Measurements from ENCODE around the gene CELF3.

CELF3 gene

GRCh38 chr1:151720554-151720953, 4.0 kb upstream of the CELF3 start:
- DNase-seq = no peak

GRCh38 chr1:151720125-151720524, 3.5 kb upstream of the CELF3 start:
- no peak for DNase-seq

- no peak for DNase-seq
Observed at GRCh38 chr1:151718666-151719065, 2.1 kb upstream of the CELF3 start.

DNA sequence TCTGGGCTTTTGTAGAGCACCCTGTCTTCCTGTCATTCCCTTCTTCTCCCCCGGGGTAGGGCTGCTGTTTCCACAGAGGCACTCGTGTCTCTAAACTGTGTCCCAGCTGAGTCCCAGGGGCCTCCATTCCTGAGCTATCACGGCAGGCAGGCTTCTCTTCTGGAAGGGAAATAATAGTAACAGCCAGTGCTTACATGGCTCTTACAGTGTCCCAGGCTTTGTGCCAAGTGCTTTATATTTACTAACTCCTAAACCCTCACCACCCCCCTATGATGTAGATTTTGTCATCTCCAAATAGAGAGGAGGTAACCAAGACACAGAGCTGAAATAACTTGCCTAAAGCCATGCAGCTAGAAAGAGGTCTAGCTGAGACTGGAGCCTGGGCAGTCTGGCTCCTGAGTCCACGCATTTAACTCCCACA, 1.4 kb upstream of the CELF3 start:
- DNase-seq = no peak

GRCh38 chr1:151716405-151716762, 219 bp downstream of the CELF3 start:
- no peak for DNase-seq

DNA sequence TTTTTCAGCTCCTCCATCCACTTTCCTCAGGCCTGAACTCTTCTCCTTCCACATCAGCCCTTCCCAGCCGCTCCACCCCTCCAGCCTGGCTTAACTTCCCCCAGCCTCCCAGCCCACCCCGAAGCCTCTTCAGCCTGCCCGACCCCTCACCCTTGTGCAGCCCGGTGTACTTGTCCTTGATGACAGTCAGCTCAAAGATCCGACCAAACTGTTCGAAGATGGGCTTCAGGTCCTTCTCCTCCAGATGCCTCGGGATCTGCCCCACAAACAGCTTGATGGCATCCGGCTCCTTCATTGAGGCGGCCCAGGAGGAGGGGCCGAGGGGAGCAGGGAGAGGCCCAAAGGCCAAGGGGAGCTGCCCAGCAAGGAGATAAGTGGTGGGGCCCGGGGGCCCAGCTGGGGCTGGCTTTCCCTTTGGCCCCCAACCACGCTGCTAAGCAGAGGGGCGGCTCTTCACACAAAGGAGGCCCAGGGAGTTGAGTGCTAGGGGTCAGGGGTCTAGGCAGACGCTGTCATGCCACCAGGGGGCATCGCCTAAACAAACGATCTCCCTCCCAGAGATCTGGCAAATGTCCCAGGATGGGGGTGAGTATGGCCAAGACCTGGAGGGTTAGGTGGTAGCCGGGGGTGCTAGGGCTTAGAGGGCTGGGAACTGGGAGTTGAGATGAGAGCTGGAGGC, 738 bp downstream of the CELF3 start:
- DNase-seq = no peak

GRCh38 chr1:151714820-151715725, 1.5 kb downstream of the CELF3 start:
- no peak for DNase-seq

- DNase-seq = no peak
Observed at GRCh38 chr1:151713874-151714273, 2.7 kb downstream of the CELF3 start.

GRCh38 chr1:151713044-151713443, 3.6 kb downstream of the CELF3 start:
- DNase-seq = no peak

DNA sequence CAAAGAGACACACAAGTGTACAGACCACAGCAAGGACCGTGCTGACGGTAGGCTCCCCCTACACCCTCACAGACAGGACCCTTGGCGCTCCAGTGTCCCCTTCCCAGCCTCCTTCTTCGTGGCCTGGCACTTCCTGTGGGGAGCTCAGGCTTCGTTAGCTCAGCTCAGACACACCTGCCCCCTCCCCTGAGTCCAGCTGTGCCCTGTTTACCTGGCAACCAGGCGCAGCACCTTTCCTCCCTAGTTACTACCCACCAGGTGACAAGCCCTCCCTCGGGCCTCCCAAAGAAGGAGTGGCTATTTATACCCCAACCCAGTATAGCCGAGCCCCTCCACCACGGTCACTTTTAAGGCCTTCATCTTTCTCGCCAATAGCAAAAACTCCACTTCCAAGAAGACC, 4.7 kb downstream of the CELF3 start:
- no peak for DNase-seq

DNA sequence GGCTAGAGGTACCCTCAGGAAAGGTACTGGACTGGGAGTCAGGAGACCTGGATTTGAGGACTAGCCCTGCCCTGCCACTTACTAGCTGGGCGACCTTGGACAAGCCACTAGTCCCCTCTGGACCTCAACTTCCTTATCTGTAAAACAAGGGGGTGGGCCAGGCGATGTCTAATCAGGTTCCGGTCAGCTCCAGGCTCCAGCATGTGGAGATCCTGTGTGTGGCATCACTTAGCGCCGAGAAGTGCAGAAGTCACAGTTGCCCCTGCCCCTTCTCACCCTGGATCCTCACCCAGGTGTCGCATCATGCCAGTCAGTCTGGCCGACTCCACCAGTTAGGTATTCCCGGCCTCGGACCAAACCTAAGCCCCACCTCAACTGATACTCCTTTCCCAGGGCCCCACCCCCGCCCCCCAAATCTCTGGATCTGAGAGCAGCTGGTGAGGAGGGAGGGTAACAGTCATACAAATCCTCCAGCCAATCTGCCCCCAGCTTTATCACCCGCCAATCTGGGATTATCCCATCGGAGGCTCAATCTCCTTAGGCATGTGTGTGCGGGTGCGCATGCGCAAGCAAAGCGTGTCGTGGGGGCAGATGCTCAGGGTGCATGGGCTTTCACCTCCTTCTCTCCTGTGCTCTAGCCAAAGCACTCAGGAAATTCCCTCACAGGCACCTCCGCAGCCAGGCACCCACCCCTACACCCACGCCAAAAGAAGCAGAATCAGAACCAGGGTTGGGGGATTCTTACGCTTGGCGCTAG, 5.4 kb downstream of the CELF3 start:
- no peak for DNase-seq

DNA sequence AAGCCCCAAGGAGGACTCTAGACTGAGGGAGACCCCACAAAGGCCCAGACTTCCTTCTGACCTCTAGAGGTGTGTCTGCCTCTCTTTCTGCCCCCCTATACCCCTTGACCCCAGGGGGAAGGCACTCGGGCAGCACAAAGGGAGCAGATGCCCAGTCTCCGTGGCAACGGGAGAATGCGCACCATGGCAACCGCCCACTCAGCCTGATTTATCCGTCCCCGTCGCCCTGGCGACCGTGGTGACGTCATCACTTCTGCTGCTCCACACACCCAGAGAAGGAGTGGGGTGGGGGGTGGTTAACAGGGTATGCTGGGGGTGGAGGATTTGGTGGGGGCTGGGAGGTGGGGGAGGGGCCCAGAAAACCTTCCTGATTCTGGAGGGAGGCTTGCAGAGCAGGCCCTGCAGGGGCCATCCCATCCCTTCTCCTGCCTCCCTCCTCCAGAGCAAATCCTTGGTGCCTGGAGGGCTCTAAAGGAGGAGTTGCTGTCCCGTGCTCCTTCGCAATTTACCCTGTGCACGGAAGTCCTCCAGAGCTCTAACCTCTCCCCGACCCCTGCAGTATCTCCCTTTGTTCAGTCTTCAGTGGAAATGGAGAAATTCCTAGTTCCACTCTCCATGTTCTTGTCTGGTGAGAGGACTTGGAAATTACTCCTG, 6.3 kb downstream of the CELF3 start:
- DNase-seq = no peak

DNA sequence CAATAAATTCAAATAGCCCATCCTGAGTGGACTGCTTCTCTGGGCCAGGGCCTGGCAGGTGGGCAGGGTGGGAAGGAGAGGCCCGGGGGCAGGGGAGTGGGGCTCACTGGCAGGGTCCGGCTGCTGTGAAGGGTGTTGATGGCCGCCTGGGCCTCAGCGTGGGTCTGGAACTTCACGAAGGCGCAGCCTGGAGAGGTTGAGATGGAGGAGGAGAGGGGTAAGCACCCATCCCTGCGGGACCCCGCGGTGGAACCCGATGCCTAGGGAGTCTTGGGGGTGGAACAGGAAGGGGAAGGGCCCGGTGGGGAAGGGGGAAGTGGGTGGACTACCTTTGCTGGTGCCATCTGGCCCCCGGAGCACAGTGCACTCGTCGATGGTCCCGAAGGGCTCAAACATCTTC, 7.7 kb downstream of the CELF3 start:
- DNase-seq = no peak

DNA sequence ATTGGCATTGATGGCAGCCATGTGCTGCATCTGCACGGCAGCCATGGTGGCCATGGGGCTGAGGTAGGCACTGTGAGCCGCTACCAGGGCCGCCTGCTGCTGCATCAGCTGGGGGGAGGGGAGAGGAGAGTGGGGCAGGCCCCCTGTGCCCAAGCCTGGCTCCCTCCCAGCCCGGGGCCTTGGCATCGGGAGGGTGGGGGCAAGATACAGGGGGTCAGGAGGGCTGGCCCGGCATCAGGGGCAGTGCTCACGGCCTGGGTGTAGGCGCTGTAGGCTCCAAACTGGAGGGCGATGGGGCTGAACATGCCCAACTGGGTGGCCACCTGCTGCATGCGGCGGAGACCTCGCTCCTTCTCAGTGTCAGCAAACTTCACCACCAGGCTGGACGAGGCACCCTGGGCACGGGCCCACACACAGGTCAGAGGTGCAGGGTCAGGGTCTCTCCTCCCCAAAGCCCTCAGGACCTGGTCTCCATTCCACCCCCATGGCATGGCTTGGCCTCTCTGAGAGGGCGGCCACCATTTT, 9.0 kb downstream of the CELF3 start:
- DNase-seq = no peak

GRCh38 chr1:151706464-151707415, 9.9 kb downstream of the CELF3 start:
- DNase-seq = no peak

- no peak for DNase-seq
Observed at GRCh38 chr1:151705753-151706463, 10.7 kb downstream of the CELF3 start.

DNA sequence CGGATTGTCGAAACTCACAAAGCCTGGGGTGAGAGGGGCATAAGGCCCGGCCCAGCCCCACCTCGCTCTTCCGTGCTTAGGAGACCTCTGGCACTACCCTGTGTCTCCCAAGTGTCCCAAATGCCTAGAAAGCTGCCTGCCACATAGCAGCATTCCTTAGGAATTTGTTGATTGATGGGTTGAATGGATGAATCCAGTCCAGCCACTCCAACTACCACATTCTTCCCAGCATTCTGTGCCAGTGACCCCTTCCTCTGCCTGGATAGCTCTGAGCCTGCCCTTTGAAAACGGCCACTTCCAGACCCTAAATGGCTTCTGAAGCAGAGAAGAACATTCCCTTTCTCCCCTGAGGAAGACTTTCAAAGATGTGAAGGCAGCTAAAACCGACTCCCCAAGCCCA, 11.5 kb downstream of the CELF3 start:
- DNase-seq = no peak

DNA sequence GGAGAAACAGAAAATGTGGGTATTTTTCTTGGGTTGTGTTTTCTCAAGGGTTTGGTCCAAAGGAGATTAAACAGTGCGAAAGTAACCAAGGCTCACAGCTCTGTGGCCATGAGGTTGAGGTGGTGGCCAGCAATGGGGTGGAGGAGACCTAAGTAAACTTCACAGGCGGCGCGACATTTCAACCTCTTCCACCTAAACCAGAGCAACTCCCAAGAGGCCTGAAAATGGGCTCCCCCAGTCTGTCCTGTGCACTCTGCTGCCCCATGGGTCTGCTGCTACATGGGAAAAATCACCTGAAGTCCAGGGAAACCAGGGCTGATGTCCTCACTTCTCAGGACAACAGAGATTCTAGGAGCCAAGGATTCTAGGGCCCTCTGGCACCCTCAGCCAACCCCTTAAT, 12.4 kb downstream of the CELF3 start:
- no peak for DNase-seq

GRCh38 chr1:151703813-151704212, 12.8 kb downstream of the CELF3 start:
- DNase-seq = no peak

DNA sequence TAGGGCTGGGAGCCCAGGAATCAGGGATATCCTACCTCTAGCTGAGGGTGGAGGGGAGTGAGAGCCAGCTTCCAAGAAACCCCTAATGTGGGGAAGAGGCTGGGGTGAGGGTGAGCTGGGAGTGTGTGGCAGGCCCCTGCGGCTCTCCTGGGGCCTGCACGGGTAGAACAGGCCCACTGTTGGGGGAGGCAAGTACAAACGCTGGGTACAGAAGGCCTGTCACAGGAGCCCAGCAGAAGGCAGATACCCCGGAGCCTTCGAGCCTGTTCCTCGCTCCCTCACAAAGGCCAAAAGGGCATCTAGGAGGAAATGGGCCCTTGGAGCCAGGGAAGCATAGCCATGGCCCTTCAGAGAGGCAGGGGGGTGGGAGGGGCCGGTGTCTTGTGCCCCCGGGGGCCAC, 13.7 kb downstream of the CELF3 start:
- no peak for DNase-seq

- no peak for DNase-seq
Observed at GRCh38 chr1:151701515-151701914, 15.1 kb downstream of the CELF3 start.

Data from effector CD8-positive, alpha-beta T cell (primary cell).